K562 (cell line): ENCODE measurements around the gene ZNF740. TPM values are rescaled to one million over a fixed set of nuclear protein-coding genes. Genes with fewer than 3 reads are reported as not detected.

Experiments used
- ATF1 ChIP-seq, 2 experiments: fragments of 450-650 bp in 1 of 2; IDR thresholded peaks; 2 replicates each; pipeline ENCODE4 v1.6.1; 2016; ENCODE audit warnings: missing compliant biosample characterization in 1 of 2, missing genetic modification characterization in 1 of 2
- CEBPG ChIP-seq, 3 experiments: fragments of 200-800 bp in 1 of 3; sonication (Bioruptor generic) in 1 of 3; sonication (generic) in 1 of 3; formaldehyde crosslinking in 1 of 3; IDR thresholded peaks in 2 of 3; conservative IDR thresholded peaks in 1 of 3; 2 replicates each; pipeline versions ENCODE4 v1.6.1 to v1.8.0; 2016 to 2022; ENCODE audit warnings: missing compliant biosample characterization in 2 of 3, missing genetic modification characterization in 2 of 3, mild to moderate bottlenecking in 1 of 3, missing genetic modification reagents in 1 of 3
- GATA2 ChIP-seq: sonication (generic); formaldehyde crosslinking; IDR thresholded peaks from 2 replicates; pipeline ENCODE4 v1.4.0; 2020; ENCODE audit warnings: mild to moderate bottlenecking, missing genetic modification reagents
- JUN ChIP-seq, 2 experiments: sonication (generic) in 1 of 2; formaldehyde crosslinking in 1 of 2; IDR thresholded peaks; 2 replicates each; pipeline versions ENCODE4 v1.6.1 to v1.8.0; 2012 to 2022; ENCODE audit warnings: borderline replicate concordance in 2 of 2, mild to moderate bottlenecking in 2 of 2, improper control_type of control experiment in 1 of 2, low read depth in 1 of 2, low read length in 1 of 2, missing genetic modification reagents in 1 of 2
- NCOA1 ChIP-seq: fragments of 450-650 bp; IDR thresholded peaks from 2 replicates; pipeline ENCODE4 v1.6.1; 2016; ENCODE audit warnings: low read depth
- NELFE ChIP-seq: IDR thresholded peaks from 2 replicates; pipeline ENCODE4 v1.6.1; 2011; ENCODE audit warnings: mild to moderate bottlenecking; ENCODE audit not compliant: insufficient read depth, insufficient read length
- NKRF ChIP-seq: fragments of 450-650 bp; IDR thresholded peaks from 2 replicates; pipeline ENCODE4 v1.6.1; 2016; ENCODE audit warnings: borderline replicate concordance
- PATZ1 ChIP-seq: fragments of 250-450 bp; sonication (Bioruptor Pico); IDR thresholded peaks from 2 replicates; pipeline ENCODE4 v1.5.0; 2020; ENCODE audit warnings: mild to moderate bottlenecking, borderline replicate concordance
- POLR3A ChIP-seq: IDR thresholded peaks from 2 replicates; pipeline ENCODE4 v1.6.1; 2011; ENCODE audit warnings: borderline replicate concordance, mild to moderate bottlenecking, moderate library complexity; ENCODE audit not compliant: insufficient read length, insufficient read depth; ENCODE audit errors: extremely low read depth
- STAT6 ChIP-seq: sonication (generic); formaldehyde crosslinking; IDR thresholded peaks from 2 replicates; pipeline ENCODE4 v1.8.1; 2023; ENCODE audit warnings: mild to moderate bottlenecking, missing genetic modification reagents
- WHSC1 ChIP-seq: IDR thresholded peaks from one replicate; pipeline ENCODE4 v1.6.1; 2012; ENCODE audit warnings: low read length, control low read depth, inconsistent platforms
- ZNF174 ChIP-seq: fragments of 250-450 bp; sonication (Bioruptor Pico); IDR thresholded peaks from 2 replicates; pipeline ENCODE4 v1.4.0; 2020; ENCODE audit warnings: mild to moderate bottlenecking
- ZNF253 ChIP-seq: fragments of 250-450 bp; sonication (Bioruptor Pico); conservative IDR thresholded peaks from 2 replicates; pipeline ENCODE4 v1.6.1; 2021; ENCODE audit warnings: mild to moderate bottlenecking
- ZNF354B ChIP-seq: fragments of 250-450 bp; sonication (Bioruptor Pico); IDR thresholded peaks from 2 replicates; pipeline ENCODE4 v1.4.0; 2020
- polyA plus RNA-seq, 8 experiments: library from polyadenylated mRNA; depleted of rRNA in 4 of 8; stranded (reverse) in 5 of 8; unstranded in 3 of 8; fragments of >200 nt; fragmentation: Nextera tagmentation in 2 of 8; fragmentation: Illumina TruSeq in 1 of 8; extraction: Ambion mirVana in 2 of 8; extraction: Trizol in 1 of 8; gene quantifications; 2 replicates each; pipeline versions ENCODE4 v1.2.1 to v1.2.3, GENCODE V29; 2011 to 2014; ENCODE audit warnings: inconsistent platforms in 1 of 8, missing spikeins in 1 of 8
- total RNA-seq, 7 experiments: library from RNA; depleted of rRNA in 6 of 7; stranded (reverse); fragments of >200 nt in 6 of 7; fragmentation: Illumina TruSeq in 2 of 7; extraction: Trizol in 2 of 7; gene quantifications; 2 replicates each; pipeline versions ENCODE4 v1.2.1 to v1.2.3, GENCODE V29; 2011 to 2021; ENCODE audit warnings: low replicate concordance in 1 of 7
- TF ChIP-seq, protein P1 (sequence below): fragments of 250-450 bp; sonication (Bioruptor Pico); IDR thresholded peaks from 2 replicates; pipeline ENCODE4 v1.5.0; 2022; ENCODE audit warnings: mild to moderate bottlenecking
- TF ChIP-seq, protein P2 (sequence below): fragments of 200-800 bp; sonication (Bioruptor generic); IDR thresholded peaks from 2 replicates; pipeline ENCODE4 v1.6.1; 2017; ENCODE audit warnings: missing genetic modification characterization, missing compliant biosample characterization

ZNF740 gene
- total and polyA plus RNA-seq, 9 of the 15 experiments (the other 6 are each of a cell fraction or from before 2014, with no cell fraction given): 0.57 to 46.4 (median 18.6) TPM

GRCh38 chr12:53147653-53148052 is 32.9 kb upstream of the ZNF740 start (continued):
- TF ChIP-seq, protein P1, sequence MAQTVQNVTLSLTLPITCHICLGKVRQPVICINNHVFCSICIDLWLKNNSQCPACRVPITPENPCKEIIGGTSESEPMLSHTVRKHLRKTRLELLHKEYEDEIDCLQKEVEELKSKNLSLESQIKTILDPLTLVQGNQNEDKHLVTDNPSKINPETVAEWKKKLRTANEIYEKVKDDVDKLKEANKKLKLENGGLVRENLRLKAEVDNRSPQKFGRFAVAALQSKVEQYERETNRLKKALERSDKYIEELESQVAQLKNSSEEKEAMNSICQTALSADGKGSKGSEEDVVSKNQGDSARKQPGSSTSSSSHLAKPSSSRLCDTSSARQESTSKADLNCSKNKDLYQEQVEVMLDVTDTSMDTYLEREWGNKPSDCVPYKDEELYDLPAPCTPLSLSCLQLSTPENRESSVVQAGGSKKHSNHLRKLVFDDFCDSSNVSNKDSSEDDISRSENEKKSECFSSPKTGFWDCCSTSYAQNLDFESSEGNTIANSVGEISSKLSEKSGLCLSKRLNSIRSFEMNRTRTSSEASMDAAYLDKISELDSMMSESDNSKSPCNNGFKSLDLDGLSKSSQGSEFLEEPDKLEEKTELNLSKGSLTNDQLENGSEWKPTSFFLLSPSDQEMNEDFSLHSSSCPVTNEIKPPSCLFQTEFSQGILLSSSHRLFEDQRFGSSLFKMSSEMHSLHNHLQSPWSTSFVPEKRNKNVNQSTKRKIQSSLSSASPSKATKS (CRISPR knock-in tag): peak; percentile 90
- TF ChIP-seq STAT6 (CRISPR knock-in tag) (no peak), JUN (IDR thresholded peaks at IDR 0.05; ENCODE audit: borderline replicate concordance, low read depth, low read length) (no peak), JUN (CRISPR knock-in tag; IDR thresholded peaks at IDR 0.05; ENCODE audit: borderline replicate concordance) (no peak), NCOA1 (no peak), GATA2 (CRISPR knock-in tag) (no peak), ZNF174 (CRISPR knock-in tag) (peak; percentile 79; the same call in 1 of the 2 replicates), POLR3A (no peak), ZNF354B (CRISPR knock-in tag) (no peak), ATF1 (CRISPR knock-in tag; IDR thresholded peaks at IDR 0.05) (no peak), ATF1 (tag; IDR thresholded peaks at IDR 0.05) (no peak), WHSC1 (no peak), ZNF253 (CRISPR knock-in tag) (peak; percentile 77; the same call in 1 of the 2 replicates), NELFE (no peak), CEBPG (CRISPR knock-in tag; IDR thresholded peaks at IDR 0.05) (no peak), CEBPG (tag; conservative IDR thresholded peaks at IDR 0.05 in 1 of 2, IDR thresholded peaks at IDR 0.05 in 1 of 2) (peak in 1 of 2 experiments; percentile 60; a peak in 1 of 4 replicates), PATZ1 (CRISPR knock-in tag) (peak; percentile 75; the same call in 1 of the 2 replicates), NKRF (no peak)
- TF ChIP-seq, protein P2, sequence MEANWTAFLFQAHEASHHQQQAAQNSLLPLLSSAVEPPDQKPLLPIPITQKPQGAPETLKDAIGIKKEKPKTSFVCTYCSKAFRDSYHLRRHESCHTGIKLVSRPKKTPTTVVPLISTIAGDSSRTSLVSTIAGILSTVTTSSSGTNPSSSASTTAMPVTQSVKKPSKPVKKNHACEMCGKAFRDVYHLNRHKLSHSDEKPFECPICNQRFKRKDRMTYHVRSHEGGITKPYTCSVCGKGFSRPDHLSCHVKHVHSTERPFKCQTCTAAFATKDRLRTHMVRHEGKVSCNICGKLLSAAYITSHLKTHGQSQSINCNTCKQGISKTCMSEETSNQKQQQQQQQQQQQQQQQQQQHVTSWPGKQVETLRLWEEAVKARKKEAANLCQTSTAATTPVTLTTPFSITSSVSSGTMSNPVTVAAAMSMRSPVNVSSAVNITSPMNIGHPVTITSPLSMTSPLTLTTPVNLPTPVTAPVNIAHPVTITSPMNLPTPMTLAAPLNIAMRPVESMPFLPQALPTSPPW (CRISPR knock-in tag): no peak
